Ammon's horn (tissue), 1 donor: ENCODE data around the gene AGFG2.

Experiments used
- DNase-seq: peaks from one replicate; pipeline ENCODE4 v3.0.0-alpha.2; 2016; ENCODE audit warnings: low spot score

AGFG2 gene

DNA sequence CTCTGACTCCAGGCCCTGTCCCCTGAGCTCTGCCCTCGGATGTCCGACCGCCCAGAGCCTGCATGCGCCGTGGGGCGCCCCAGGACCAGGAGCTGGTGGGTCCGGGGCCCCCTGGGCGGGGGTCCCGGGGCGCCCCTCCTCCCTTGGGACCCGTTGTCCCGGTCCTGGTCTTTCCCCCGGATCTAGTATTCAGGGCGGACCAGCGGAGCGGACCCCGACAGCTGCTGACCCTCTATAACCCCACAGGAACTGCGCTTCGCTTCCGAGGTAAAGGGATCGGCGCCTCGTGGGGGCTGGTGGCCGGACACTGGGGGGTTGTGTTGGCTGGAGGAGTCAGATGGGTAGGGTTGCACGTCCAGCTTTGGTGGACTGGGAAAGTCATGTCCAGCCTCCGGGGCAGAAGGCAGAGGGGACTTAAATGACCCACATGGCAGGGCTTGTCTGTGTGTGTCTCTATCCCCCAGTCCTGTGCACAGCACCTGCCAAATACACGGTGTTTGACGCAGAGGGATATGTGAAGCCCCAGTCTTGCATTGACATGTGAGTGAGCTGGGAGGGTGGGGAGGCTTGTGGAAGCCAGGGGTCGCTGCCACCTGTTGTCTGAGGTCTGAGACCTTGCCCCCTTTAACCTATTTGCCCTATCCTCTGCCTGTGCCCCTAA is 73.9 kb downstream of the AGFG2 start:
- DNase-seq, result no peak

DNA sequence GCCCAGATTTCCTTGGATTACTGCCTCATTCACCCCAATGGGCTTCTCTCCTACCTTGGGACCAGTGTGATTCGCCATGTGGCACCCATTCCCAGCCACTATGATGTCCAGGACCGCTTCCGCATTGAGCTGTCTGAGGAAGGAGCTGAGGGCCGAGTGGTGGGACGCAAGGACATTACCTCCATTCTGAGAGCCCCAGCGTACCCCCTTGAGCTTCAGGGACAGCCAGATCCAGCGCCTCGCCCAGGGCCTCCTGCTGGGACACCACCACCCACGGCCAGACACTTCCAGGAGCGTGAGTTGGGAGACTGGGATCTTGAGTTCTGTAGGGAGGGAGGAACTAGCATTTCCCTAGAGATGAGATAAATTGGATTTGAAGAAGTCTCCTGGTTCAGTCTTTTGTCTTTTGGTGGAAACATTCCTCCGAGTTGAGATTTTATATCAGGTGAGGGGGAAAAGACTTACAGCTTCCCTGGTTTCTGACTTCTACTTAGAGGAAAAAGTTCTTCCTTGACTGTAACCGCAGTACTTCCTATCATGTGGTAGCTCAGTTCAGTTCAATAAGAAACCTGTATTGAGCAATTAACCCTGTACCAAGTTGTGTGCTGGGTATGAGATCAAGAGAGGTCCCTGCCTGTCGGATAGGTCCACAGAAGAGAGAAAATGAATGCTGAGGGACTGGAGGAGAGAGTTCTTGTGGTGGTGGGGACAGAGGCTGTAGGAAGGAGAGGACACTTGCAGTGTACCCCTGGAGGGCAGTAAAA is 74.6 kb downstream of the AGFG2 start:
- DNase-seq, result no peak

DNA sequence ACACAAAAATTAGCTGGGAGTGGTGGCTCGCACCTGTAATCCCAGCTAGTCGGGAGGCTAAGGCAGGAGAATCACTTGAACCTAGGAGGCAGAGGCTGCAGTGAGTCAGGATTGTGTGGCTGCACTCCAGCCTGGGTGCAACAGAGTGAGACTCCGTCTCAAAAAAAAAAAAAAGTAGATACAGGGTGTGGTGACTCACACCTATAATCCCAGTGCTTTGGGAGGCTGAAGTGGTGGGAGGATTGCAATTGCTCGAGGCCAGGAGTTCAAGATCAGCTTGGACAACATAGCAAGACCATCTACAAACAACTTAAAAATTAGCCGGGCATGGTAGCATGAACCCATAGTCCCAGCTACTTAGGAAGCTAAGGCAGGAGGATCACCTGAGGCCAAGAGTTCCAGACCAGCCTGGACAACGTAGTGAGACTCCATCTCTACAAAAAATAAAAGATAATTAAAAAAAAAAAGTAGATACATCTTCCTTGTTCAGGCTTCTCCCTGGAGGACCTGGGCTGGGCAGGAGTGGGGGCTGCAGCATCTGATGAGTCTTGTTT is 75.4 kb downstream of the AGFG2 start:
- DNase-seq, result no peak
